Astrocyte (in vitro differentiated cells and primary cell): ENCODE data around the gene OBP2B. TPM values are rescaled to one million over a fixed set of nuclear protein-coding genes. Genes with fewer than 3 reads are reported as not detected.

Experiments
- DNase-seq: peaks from one replicate; pipeline ENCODE4 v3.0.0-alpha.2; 2010; ENCODE audit warnings: low read depth
- FAIRE-seq: peaks from 2 replicates; lab custom pipeline; 2011; peaks lifted over from hg19 to GRCh38; lab: Jason Lieb, UNC
- H2AFZ ChIP-seq: 2 replicates; pipeline ENCODE4 v1.6.0; 2012; ENCODE audit warnings: low read depth, low read length, inconsistent platforms
- H3K27ac ChIP-seq: 2 replicates; pipeline ENCODE4 v1.5.1; 2011; ENCODE audit warnings: low read depth, low read length, inconsistent platforms
- H3K27me3 ChIP-seq: 2 replicates; pipeline ENCODE4 v1.6.0; 2011; ENCODE audit warnings: low read length, inconsistent platforms; ENCODE audit not compliant: insufficient read depth
- H3K36me3 ChIP-seq: 2 replicates; pipeline ENCODE4 v1.5.1; 2011; ENCODE audit warnings: low read length, inconsistent platforms; ENCODE audit not compliant: insufficient read depth
- H3K4me1 ChIP-seq: 2 replicates; pipeline ENCODE4 v1.5.1; 2011; ENCODE audit warnings: low read length, inconsistent platforms; ENCODE audit not compliant: insufficient read depth
- H3K4me2 ChIP-seq: 2 replicates; pipeline ENCODE4 v1.6.0; 2012; ENCODE audit warnings: low read length, inconsistent platforms
- H3K4me3 ChIP-seq: 2 replicates; pipeline ENCODE4 v1.5.1; 2011; ENCODE audit warnings: low read depth, mild to moderate bottlenecking, low read length, inconsistent platforms; ENCODE audit not compliant: insufficient read depth
- H3K79me2 ChIP-seq: 2 replicates; pipeline ENCODE4 v1.6.0; 2012; ENCODE audit warnings: mild to moderate bottlenecking, low read length, inconsistent platforms; ENCODE audit not compliant: insufficient read depth
- H3K9ac ChIP-seq: 2 replicates; pipeline ENCODE4 v1.6.0; 2012; ENCODE audit warnings: mild to moderate bottlenecking, low read length, inconsistent platforms
- H3K9me3 ChIP-seq: 2 replicates; pipeline ENCODE4 v1.5.1; 2012; ENCODE audit warnings: low read depth, mild to moderate bottlenecking, low read length, inconsistent platforms; ENCODE audit not compliant: insufficient read depth
- H4K20me1 ChIP-seq: 2 replicates; pipeline ENCODE4 v1.6.0; 2012; ENCODE audit warnings: low read length, inconsistent platforms; ENCODE audit not compliant: insufficient read depth
- H3K27ac Mint-ChIP-seq: one replicate; pipeline ENCODE4 v1.8.0; 2021; ENCODE audit warnings: mild to moderate bottlenecking, mixed read lengths; ENCODE audit not compliant: unreplicated experiment
- H3K27me3 Mint-ChIP-seq: one replicate; pipeline ENCODE4 v1.8.0; 2021; ENCODE audit warnings: low read depth, mixed read lengths; ENCODE audit not compliant: unreplicated experiment
- H3K36me3 Mint-ChIP-seq: one replicate; pipeline ENCODE4 v1.8.0; 2021; ENCODE audit warnings: low read depth, mixed read lengths; ENCODE audit not compliant: unreplicated experiment
- H3K4me1 Mint-ChIP-seq: one replicate; pipeline ENCODE4 v1.8.0; 2021; ENCODE audit warnings: low read depth, mixed read lengths; ENCODE audit not compliant: unreplicated experiment
- H3K4me3 Mint-ChIP-seq: one replicate; pipeline ENCODE4 v1.8.0; 2021; ENCODE audit warnings: mild to moderate bottlenecking, moderate library complexity, mixed read lengths; ENCODE audit not compliant: unreplicated experiment
- H3K9me3 Mint-ChIP-seq: one replicate; pipeline ENCODE4 v1.8.0; 2021; ENCODE audit warnings: mild to moderate bottlenecking, mixed read lengths; ENCODE audit not compliant: unreplicated experiment
- CTCF ChIP-seq: IDR thresholded peaks from 2 replicates; pipeline ENCODE4 v1.5.1; 2011; ENCODE audit warnings: low read depth, mild to moderate bottlenecking, inconsistent platforms, low read length, moderate library complexity; ENCODE audit not compliant: insufficient read depth
- EZH2 ChIP-seq: IDR thresholded peaks from 2 replicates; pipeline ENCODE4 v1.6.1; 2012; ENCODE audit warnings: mild to moderate bottlenecking, low read length, inconsistent platforms; ENCODE audit not compliant: insufficient read depth
- total RNA-seq: library from RNA; stranded (reverse); gene quantifications from 2 replicates; pipeline ENCODE4 v1.2.1, GENCODE V29; 2021

Gene OBP2B
- total RNA-seq, 1 donor from 2014 or later: not detected

GRCh38 chr9:133163504-133164172 is 45.4 kb downstream of the OBP2B start, which contains the start of gene GBGT1:
TSS of gene GBGT1 (minus strand) at chr9:133163914. CDS start at chr9:133162412, 1,502 bp downstream.
- peaks cover 3% of the 10 kb centered on the region for H3K27me3 Mint-ChIP-seq
- FAIRE-seq (no peak), DNase-seq (no peak)
- H3K36me3 ChIP-seq: no peaks in the 10 kb centered on the region
- peak within 1 kb of the TSS; percentile 82 for H3K4me3 Mint-ChIP-seq
- peak within 1 kb of the TSS; percentile 58 for H3K27ac Mint-ChIP-seq
- H3K79me2 ChIP-seq: no peaks in the 10 kb centered on the region
- H2AFZ ChIP-seq: peak within 1 kb of the TSS; percentile 86
- no peaks in the 10 kb centered on the region for H3K9me3 ChIP-seq
- peak within 1 kb of the TSS; percentile 88 for H3K4me2 ChIP-seq
- no peak within 1 kb of the TSS for H3K27ac ChIP-seq
- H3K4me3 ChIP-seq: peak within 1 kb of the TSS; percentile 52
- no peaks in the 10 kb centered on the region for H4K20me1 ChIP-seq
- H3K4me1 Mint-ChIP-seq: peaks cover 15% of the 10 kb centered on the region
- H3K9me3 Mint-ChIP-seq: no peaks in the 10 kb centered on the region
- peaks cover 14% of the 10 kb centered on the region for H3K27me3 ChIP-seq
- peaks cover 2% of the 10 kb centered on the region for H3K4me1 ChIP-seq
- peaks cover 4% of the 10 kb centered on the region for H3K36me3 Mint-ChIP-seq
- TF ChIP-seq EZH2 (peak; percentile 74), CTCF (no peak)
- peak within 1 kb of the TSS; percentile 58 for H3K9ac ChIP-seq

- DNase-seq: no peak
- peaks cover 4% of the 10 kb centered on the region for H3K36me3 Mint-ChIP-seq
- peak overlapping the region; percentile 52 for H3K4me3 ChIP-seq
- H3K36me3 ChIP-seq: no peaks in the 10 kb centered on the region
- H3K27me3 Mint-ChIP-seq: peaks cover 5% of the 10 kb centered on the region
- H3K9me3 Mint-ChIP-seq: no peaks in the 10 kb centered on the region
- H3K27ac Mint-ChIP-seq: no peak overlapping the region
- no peaks in the 10 kb centered on the region for H3K9me3 ChIP-seq
- peak overlapping the region; percentile 86 for H2AFZ ChIP-seq
- TF ChIP-seq CTCF: no peak
- TF ChIP-seq EZH2: peak; percentile 71
- no peak for FAIRE-seq
- no peak overlapping the region for H3K27ac ChIP-seq
- H3K9ac ChIP-seq: no peak overlapping the region
- no peaks in the 10 kb centered on the region for H4K20me1 ChIP-seq
- no peaks in the 10 kb centered on the region for H3K79me2 ChIP-seq
- peak overlapping the region; percentile 69 for H3K4me3 Mint-ChIP-seq
- peaks cover 10% of the 10 kb centered on the region for H3K4me1 Mint-ChIP-seq
- H3K4me1 ChIP-seq: peaks cover 2% of the 10 kb centered on the region
- H3K27me3 ChIP-seq: peaks cover 14% of the 10 kb centered on the region
- peak overlapping the region; percentile 88 for H3K4me2 ChIP-seq
Observed at GRCh38 chr9:133162861-133163503, 46.1 kb downstream of the OBP2B start.

GRCh38 chr9:133161547-133161950 is 47.5 kb downstream of the OBP2B start:
- H3K36me3 ChIP-seq: no peaks in the 10 kb centered on the region
- no peak overlapping the region for H3K4me2 ChIP-seq
- DNase-seq: no peak
- H3K27ac Mint-ChIP-seq: no peak overlapping the region
- peaks cover 10% of the 10 kb centered on the region for H3K4me1 Mint-ChIP-seq
- H3K4me1 ChIP-seq: peaks cover 2% of the 10 kb centered on the region
- H3K9ac ChIP-seq: no peak overlapping the region
- H3K9me3 ChIP-seq: no peaks in the 10 kb centered on the region
- no peak for TF ChIP-seq CTCF
- no peak for FAIRE-seq
- H3K27me3 ChIP-seq: peaks cover 14% of the 10 kb centered on the region
- H3K79me2 ChIP-seq: no peaks in the 10 kb centered on the region
- H4K20me1 ChIP-seq: no peaks in the 10 kb centered on the region
- no peak overlapping the region for H3K4me3 Mint-ChIP-seq
- H3K27ac ChIP-seq: no peak overlapping the region
- H3K36me3 Mint-ChIP-seq: peaks cover 7% of the 10 kb centered on the region
- peaks cover 5% of the 10 kb centered on the region for H3K27me3 Mint-ChIP-seq
- no peak overlapping the region for H2AFZ ChIP-seq
- no peaks in the 10 kb centered on the region for H3K9me3 Mint-ChIP-seq
- no peak overlapping the region for H3K4me3 ChIP-seq
